Keratinocyte (primary cell): Measurements from ENCODE around the gene WDR1.

Experiments
- EZH2 ChIP-seq: IDR thresholded peaks from one replicate; pipeline ENCODE4 v1.6.1; 2012; ENCODE audit warnings: inconsistent platforms, mild to moderate bottlenecking, low read length, moderate library complexity
- TF ChIP-seq, protein P1 (sequence below), 3 experiments: IDR thresholded peaks in 1 of 3; conservative IDR thresholded peaks in 1 of 3; optimal IDR thresholded peaks in 1 of 3; 2 replicates in 2 of 3; 3 replicates in 1 of 3; pipeline versions ENCODE3 to v1.5.1; 2011; ENCODE audit warnings: low read length in 3 of 3, mild to moderate bottlenecking in 3 of 3, moderate library complexity in 2 of 3, control low read depth in 1 of 3, inconsistent platforms in 1 of 3; ENCODE audit not compliant: insufficient read depth in 2 of 3; ENCODE audit errors: extremely low read depth in 1 of 3

DNA sequence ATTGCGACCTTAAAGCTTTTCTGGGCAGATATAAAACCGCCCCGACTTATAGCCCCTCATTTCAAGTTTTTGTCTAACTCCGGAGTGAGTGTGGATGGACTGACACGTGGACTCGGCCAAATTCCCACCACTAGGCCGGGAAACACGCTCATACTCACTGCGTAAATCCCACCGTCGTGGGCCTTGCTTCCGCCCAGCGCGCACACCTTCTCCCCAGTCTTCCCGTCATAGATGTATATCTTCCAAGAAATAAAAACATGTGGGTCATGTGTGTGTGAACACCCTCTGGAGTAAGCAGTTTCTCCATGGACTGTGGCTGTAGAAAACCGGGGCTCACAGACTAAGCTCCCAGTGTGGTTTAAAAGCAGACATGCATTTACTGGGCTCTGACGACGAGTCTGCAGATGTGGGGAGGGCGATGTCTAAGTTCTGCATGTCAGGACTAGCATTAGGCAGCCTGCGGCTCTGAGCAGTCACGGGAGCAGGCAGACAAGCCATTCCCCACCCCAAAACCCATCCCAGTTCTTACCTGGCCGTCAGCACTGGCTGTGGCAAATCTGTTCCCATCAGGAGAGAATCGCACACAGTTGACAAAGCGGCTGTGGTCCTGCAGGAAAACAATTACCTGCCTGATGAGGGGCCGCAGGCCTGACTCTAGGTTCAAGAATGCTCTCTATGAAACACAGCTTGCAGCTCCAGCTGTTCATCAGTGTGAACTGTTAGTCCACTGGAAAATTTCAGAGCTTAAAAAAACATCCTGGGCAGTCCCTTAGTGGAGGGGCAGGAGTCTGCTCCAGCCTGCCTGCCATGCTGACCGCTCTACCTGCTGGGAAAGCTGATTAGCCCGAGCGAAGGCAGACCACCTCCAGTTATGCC, 28.2 kb downstream of the WDR1 start:
- TF ChIP-seq, protein P1, sequence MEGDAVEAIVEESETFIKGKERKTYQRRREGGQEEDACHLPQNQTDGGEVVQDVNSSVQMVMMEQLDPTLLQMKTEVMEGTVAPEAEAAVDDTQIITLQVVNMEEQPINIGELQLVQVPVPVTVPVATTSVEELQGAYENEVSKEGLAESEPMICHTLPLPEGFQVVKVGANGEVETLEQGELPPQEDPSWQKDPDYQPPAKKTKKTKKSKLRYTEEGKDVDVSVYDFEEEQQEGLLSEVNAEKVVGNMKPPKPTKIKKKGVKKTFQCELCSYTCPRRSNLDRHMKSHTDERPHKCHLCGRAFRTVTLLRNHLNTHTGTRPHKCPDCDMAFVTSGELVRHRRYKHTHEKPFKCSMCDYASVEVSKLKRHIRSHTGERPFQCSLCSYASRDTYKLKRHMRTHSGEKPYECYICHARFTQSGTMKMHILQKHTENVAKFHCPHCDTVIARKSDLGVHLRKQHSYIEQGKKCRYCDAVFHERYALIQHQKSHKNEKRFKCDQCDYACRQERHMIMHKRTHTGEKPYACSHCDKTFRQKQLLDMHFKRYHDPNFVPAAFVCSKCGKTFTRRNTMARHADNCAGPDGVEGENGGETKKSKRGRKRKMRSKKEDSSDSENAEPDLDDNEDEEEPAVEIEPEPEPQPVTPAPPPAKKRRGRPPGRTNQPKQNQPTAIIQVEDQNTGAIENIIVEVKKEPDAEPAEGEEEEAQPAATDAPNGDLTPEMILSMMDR (optimal IDR thresholded peaks at IDR 0.05 in 1 of 3, IDR thresholded peaks at IDR 0.05 in 1 of 3, conservative IDR thresholded peaks at IDR 0.05 in 1 of 3; ENCODE audit: extremely low read depth in 1 of 3, insufficient read depth in 2 of 3, low read length in 3 of 3) = no peak
- TF ChIP-seq EZH2 = no peak
